DND-41 (cell line): ENCODE data around the gene GATA3.

Experiments used
- ATAC-seq: fragments of 200-7000 bp; cut with Tn5 transposase; 3 replicates; pipeline ENCODE4 v1.9.1; 2021; ENCODE audit warnings: low read depth; ENCODE audit not compliant: insufficient read depth
- DNase-seq: peaks from one replicate; pipeline ENCODE4 v3.0.0-alpha.2; 2020
- H2AFZ ChIP-seq: 2 replicates; pipeline ENCODE4 v1.6.0; 2012; ENCODE audit warnings: low read depth, low read length
- H3K27ac ChIP-seq: 2 replicates; pipeline ENCODE4 v1.5.1; 2012; ENCODE audit warnings: low read length, inconsistent platforms
- H3K27me3 ChIP-seq: fragments of 200-600 bp; sonication (generic); 2 replicates; pipeline ENCODE4 v1.6.0; 2012; ENCODE audit warnings: low read length, mild to moderate bottlenecking, inconsistent platforms; ENCODE audit not compliant: insufficient read depth, poor library complexity
- H3K36me3 ChIP-seq: 2 replicates; pipeline ENCODE4 v1.5.1; 2012; ENCODE audit warnings: low read length, inconsistent platforms; ENCODE audit not compliant: insufficient read depth
- H3K4me1 ChIP-seq: 2 replicates; pipeline ENCODE4 v1.5.1; 2012; ENCODE audit warnings: mild to moderate bottlenecking, low read length; ENCODE audit not compliant: insufficient read depth
- H3K4me2 ChIP-seq: 2 replicates; pipeline ENCODE4 v1.6.0; 2012; ENCODE audit warnings: mild to moderate bottlenecking, moderate library complexity, low read length, inconsistent platforms; ENCODE audit not compliant: insufficient read depth
- H3K4me3 ChIP-seq, 2 experiments: fragments of 200-600 bp in 1 of 2; shearing (Covaris generic) in 1 of 2; 2 replicates each; pipeline ENCODE4 v1.5.1; 2012 to 2016; ENCODE audit warnings: inconsistent platforms in 2 of 2, low read length in 2 of 2, mild to moderate bottlenecking in 2 of 2, low read depth in 1 of 2, moderate library complexity in 1 of 2
- H3K79me2 ChIP-seq: 2 replicates; pipeline ENCODE4 v1.6.0; 2012; ENCODE audit warnings: low read length, inconsistent platforms; ENCODE audit not compliant: insufficient read depth
- H3K9ac ChIP-seq: 2 replicates; pipeline ENCODE4 v1.6.0; 2012; ENCODE audit warnings: low read depth, mild to moderate bottlenecking, inconsistent platforms, low read length, moderate library complexity
- H3K9me3 ChIP-seq: 2 replicates; pipeline ENCODE4 v1.5.1; 2012; ENCODE audit warnings: low read length, moderate library complexity, mild to moderate bottlenecking, inconsistent platforms; ENCODE audit not compliant: insufficient read depth, severe bottlenecking
- H4K20me1 ChIP-seq: 2 replicates; pipeline ENCODE4 v1.6.0; 2012; ENCODE audit warnings: low read length; ENCODE audit not compliant: insufficient read depth
- CTCF ChIP-seq: IDR thresholded peaks from 2 replicates; pipeline ENCODE4 v1.5.1; 2012; ENCODE audit warnings: borderline replicate concordance, low read length, moderate library complexity, mild to moderate bottlenecking; ENCODE audit not compliant: poor library complexity, severe bottlenecking; ENCODE audit errors: extremely low read depth
- EZH2 ChIP-seq: IDR thresholded peaks from 3 replicates; pipeline ENCODE4 v1.6.1; 2012; ENCODE audit warnings: borderline replicate concordance, low read depth, mild to moderate bottlenecking, moderate library complexity, low read length, inconsistent platforms; ENCODE audit not compliant: severe bottlenecking

Gene GATA3

GRCh38 chr10:8013006-8013405 lies 41.5 kb upstream of the GATA3 start:
- H2AFZ ChIP-seq = no peak overlapping the region
- no peaks in the 10 kb centered on the region for H4K20me1 ChIP-seq
- H3K27me3 ChIP-seq = no peaks in the 10 kb centered on the region
- no peak overlapping the region for H3K27ac ChIP-seq
- no peak for ATAC-seq
- H3K36me3 ChIP-seq = peaks cover 38% of the 10 kb centered on the region
- no peak overlapping the region for H3K9ac ChIP-seq
- DNase-seq = no peak
- TF ChIP-seq CTCF = no peak
- TF ChIP-seq EZH2 = no peak
- no peaks in the 10 kb centered on the region for H3K4me1 ChIP-seq
- H3K4me3 ChIP-seq = no peak overlapping the region
- no peak overlapping the region for H3K4me2 ChIP-seq
- no peaks in the 10 kb centered on the region for H3K9me3 ChIP-seq
- no peaks in the 10 kb centered on the region for H3K79me2 ChIP-seq

DNA sequence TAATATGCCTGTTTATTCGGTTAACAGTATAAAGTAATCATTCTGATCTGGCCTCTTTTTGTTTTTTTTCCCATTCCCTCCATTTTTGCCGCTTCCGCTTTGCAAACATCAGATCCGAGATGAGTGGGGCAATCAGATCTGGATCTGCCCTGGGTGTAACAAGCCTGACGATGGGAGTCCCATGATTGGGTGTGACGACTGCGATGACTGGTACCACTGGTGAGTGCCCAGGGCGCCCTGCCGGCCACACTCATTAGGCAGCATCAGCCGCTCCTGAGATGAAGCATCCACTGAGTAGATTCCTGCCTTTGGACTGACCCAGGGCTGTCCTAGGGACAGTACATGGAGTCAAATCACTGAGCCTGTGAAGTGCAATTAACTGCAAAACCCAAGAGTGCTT lies 40.9 kb upstream of the GATA3 start:
- H3K9ac ChIP-seq = no peak overlapping the region
- no peak overlapping the region for H2AFZ ChIP-seq
- no peaks in the 10 kb centered on the region for H3K79me2 ChIP-seq
- no peak for ATAC-seq
- H3K36me3 ChIP-seq = peaks cover 38% of the 10 kb centered on the region
- no peak overlapping the region for H3K27ac ChIP-seq
- no peak for TF ChIP-seq EZH2
- TF ChIP-seq CTCF = no peak
- no peaks in the 10 kb centered on the region for H4K20me1 ChIP-seq
- H3K27me3 ChIP-seq = no peaks in the 10 kb centered on the region
- H3K4me3 ChIP-seq = no peak overlapping the region
- no peak for DNase-seq
- no peaks in the 10 kb centered on the region for H3K4me1 ChIP-seq
- no peaks in the 10 kb centered on the region for H3K9me3 ChIP-seq
- no peak overlapping the region for H3K4me2 ChIP-seq

GRCh38 chr10:8014649-8015048 lies 39.8 kb upstream of the GATA3 start:
- no peaks in the 10 kb centered on the region for H3K27me3 ChIP-seq
- H3K27ac ChIP-seq = no peak overlapping the region
- no peak for DNase-seq
- no peaks in the 10 kb centered on the region for H3K4me1 ChIP-seq
- peaks cover 33% of the 10 kb centered on the region for H3K36me3 ChIP-seq
- no peak overlapping the region for H2AFZ ChIP-seq
- no peaks in the 10 kb centered on the region for H4K20me1 ChIP-seq
- H3K9ac ChIP-seq = no peak overlapping the region
- no peak overlapping the region for H3K4me3 ChIP-seq
- no peak for ATAC-seq
- H3K4me2 ChIP-seq = no peak overlapping the region
- H3K9me3 ChIP-seq = no peaks in the 10 kb centered on the region
- H3K79me2 ChIP-seq = no peaks in the 10 kb centered on the region
- no peak for TF ChIP-seq EZH2
- TF ChIP-seq CTCF = no peak

DNA sequence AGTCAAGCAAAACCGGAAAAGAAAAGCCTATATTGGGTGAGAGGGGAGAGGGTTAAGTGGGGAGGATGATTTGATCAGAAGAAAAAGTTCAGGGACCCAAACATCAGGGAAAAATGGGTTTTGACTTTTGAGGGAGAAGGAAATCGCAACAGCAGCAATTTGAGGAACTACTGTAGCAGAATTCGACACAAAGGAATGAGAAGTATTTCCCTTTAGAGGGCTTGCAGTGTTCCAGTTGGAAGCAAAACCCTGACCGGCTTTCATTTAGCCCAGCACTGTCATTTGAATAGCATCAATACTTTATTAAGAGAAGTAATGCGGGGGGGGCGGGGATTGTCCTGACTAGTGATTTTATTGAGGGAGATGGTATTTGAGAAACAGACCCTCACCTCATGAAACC lies 37.2 kb upstream of the GATA3 start:
- no peaks in the 10 kb centered on the region for H3K27me3 ChIP-seq
- TF ChIP-seq EZH2 (no peak), CTCF (no peak)
- H3K36me3 ChIP-seq = peaks cover 18% of the 10 kb centered on the region
- H3K4me3 ChIP-seq = no peak overlapping the region
- no peak overlapping the region for H3K4me2 ChIP-seq
- no peak for ATAC-seq
- DNase-seq = no peak
- no peaks in the 10 kb centered on the region for H3K4me1 ChIP-seq
- H3K27ac ChIP-seq = no peak overlapping the region
- no peak overlapping the region for H3K9ac ChIP-seq
- H3K79me2 ChIP-seq = no peaks in the 10 kb centered on the region
- H4K20me1 ChIP-seq = no peaks in the 10 kb centered on the region
- no peaks in the 10 kb centered on the region for H3K9me3 ChIP-seq
- no peak overlapping the region for H2AFZ ChIP-seq
